GM12872 (cell line): ENCODE results near the gene SAMD13.

Source experiments
- TF ChIP-seq, protein P1 (sequence below): IDR thresholded peaks from 3 replicates; pipeline ENCODE4 v1.5.1; 2011; ENCODE audit warnings: low read depth, mild to moderate bottlenecking, low read length, moderate library complexity; ENCODE audit not compliant: insufficient read depth

The SAMD13 gene

DNA sequence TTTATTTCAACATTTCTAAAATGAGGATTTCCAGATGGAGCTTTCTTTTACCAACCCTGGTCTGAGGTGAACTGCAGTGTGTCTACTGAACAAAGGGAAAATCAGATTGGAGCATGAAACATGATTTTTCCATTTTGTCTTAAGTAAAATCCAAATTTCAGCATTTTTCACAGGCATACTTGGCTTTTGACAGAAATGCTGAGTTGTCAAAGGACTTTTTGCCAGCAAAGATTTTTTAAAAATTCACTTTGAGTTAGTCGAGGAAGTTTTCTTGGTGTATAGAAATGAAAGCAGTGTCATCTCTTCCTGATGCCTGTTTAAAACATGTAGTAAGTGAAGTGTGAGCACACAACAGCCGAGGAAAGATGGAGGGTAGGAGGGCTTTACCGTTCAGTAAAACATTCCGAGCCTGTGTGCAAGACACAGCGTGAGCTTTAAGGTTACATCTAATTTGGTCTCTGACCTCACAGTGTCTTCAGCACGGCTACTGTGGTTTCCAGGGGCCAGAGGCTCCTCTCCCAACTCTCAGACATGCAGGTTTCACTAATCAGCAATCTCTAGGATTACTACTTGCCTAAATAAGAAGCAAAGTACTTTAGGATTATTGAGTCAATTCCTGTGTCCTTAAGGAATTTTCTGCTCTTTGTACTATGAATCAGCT, 45.9 kb downstream of the SAMD13 start:
- TF ChIP-seq, protein P1, sequence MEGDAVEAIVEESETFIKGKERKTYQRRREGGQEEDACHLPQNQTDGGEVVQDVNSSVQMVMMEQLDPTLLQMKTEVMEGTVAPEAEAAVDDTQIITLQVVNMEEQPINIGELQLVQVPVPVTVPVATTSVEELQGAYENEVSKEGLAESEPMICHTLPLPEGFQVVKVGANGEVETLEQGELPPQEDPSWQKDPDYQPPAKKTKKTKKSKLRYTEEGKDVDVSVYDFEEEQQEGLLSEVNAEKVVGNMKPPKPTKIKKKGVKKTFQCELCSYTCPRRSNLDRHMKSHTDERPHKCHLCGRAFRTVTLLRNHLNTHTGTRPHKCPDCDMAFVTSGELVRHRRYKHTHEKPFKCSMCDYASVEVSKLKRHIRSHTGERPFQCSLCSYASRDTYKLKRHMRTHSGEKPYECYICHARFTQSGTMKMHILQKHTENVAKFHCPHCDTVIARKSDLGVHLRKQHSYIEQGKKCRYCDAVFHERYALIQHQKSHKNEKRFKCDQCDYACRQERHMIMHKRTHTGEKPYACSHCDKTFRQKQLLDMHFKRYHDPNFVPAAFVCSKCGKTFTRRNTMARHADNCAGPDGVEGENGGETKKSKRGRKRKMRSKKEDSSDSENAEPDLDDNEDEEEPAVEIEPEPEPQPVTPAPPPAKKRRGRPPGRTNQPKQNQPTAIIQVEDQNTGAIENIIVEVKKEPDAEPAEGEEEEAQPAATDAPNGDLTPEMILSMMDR, result no peak

DNA sequence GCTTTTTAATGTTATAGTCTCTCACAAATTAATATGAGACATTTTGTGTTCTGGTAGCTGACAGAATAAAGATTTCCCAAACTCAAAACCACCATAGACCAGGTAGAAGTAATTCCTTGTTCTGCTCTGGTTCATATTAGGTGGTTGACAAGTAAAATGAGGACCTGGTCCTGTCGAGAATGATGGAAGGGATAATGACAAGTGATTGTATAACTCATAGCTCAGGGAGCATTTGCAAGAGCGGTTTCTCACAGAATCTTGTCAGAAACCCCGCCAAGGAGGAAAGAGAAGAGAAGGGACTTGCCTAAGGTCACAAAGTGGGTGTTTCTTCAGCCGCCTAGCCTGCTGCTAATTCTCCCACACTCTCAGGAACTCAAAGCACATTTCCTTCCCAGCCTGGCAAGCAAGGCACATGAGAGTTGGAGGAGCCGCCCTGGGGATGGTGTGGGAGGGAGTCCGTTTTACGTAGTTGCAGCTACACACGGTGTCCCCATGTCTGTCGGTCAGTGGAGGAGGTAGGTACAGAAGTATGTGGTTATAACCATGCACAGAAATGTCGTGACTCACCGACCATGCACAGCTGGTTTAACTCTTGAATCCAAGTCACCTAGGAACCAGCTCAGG, 46.5 kb downstream of the SAMD13 start:
- TF ChIP-seq, protein P1, result no peak

DNA sequence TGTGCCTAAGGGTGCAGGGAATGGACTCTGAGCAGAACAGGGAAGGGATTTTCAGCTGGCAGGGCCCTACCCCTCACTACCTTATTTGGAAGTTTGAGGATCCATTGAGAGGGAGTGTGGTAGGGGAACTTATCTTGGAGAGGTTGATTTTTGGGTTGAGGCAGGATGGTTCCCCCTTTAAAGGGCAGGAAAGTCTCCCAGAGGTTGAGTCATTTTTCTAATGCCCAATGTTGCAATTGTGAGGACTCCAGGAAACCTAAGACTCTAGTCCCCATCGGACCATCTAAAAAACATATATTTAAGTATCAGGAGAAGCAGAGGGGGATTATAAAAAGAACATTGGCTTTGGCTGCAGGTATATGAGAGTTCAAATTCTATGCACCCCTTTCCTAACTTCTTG, 47.3 kb downstream of the SAMD13 start:
- TF ChIP-seq, protein P1, result no peak

DNA sequence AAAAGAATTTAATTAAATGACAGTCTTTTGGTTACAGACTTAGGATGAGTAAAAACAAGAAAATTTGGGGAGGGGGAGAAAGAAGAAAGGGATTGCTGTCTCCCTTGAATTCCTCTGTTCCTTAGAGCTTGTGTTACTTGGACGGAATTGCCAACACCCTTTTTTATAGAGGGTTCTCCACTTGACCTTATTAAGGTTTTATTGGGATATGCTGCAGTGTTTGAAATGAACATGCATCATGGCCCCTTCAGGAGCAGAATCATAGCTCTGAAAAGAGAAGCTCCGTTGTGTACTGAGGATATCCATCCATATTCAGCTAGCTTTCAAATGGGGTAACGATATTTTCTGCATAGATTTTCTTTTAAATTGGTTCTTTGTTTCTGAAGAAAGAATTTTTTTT, 48.6 kb downstream of the SAMD13 start:
- TF ChIP-seq, protein P1, result no peak

DNA sequence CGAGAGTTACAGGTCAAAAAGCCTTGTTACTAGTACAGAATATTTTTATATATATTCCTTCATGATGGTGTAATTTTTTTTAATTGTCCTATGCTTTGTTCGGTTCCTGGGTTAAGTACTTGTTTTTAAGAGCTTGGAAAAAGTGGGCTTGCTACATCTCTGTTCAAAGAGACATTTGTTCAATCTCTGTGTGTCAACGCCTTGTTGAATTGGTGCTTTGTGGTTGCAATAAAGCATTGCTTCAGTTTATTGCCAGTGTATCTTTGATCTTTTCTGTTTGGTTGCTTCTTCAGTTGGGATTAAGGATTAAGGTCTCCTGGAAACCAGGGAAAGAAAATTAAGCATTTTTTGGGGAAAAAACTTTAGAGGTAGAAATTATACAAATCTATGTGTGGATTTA, 49.0 kb downstream of the SAMD13 start:
- TF ChIP-seq, protein P1, result no peak

DNA sequence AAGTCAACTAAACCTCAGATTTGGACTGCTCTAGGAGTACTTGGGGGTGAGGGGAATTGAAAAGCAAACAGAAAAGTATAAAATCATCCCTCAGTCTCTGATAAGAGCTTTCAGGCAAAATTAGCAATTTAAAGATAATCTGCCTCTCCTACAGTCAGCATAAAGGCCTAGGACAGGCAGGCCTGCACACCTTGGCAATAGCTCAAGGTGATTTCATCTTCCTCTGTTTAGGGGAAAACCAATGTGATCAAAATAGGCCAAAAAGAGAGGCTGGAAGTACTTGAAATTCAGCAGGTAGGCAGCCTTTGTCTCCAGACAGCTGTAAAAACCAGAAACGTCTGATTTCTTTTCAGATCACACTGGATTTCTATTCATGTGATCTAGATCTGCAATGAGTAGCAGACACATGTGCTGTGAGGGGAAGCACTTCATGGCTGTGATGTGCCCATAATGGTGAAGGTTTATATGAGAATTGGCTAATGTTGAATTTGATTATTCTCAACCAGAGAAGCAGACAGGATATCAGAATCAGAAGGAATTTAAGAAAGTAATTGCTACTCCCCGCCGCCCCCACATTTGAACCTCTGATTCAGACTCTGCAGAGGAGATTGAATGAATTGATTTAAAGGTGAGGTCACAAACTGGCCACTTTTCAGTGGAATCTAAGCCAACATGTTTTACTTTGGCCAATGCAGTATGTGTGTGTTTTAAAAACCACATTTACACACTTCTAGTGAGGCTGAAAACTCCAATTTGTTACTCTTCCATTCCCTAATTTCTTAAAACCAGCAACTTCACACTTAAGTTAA, 51.0 kb downstream of the SAMD13 start:
- TF ChIP-seq, protein P1, result no peak

DNA sequence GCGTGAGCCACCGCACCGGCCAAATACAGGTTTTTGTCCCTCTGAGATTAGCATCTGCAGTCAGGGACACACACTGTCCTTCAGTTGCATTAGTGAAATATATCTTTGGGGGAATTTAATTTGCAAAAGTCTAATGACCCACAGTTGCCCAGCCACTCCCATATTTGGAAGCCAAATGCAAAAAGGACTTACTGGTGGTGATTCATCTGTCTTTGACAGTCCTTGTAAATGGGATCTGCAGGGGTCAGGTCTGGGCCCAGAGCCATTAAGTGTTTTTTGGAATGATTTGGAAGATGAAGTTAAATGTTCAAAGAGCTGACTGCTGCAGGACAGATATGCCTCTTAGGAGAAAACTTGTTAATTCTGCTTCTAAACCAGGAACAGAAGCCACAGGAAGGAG, 52.2 kb downstream of the SAMD13 start:
- TF ChIP-seq, protein P1, result no peak
